ENCODE results near the gene ATP6V1B1. TPM values are rescaled to one million over a fixed set of nuclear protein-coding genes. Genes with fewer than 3 reads are reported as not detected.
A peak's percentile ranks its signal among the peaks of the same experiment; 100 is the strongest.

ATP6V1B1 gene
- total RNA-seq, 2 donors from 2014 or later = not detected

GRCh38 chr2:70984576-70985282 is 49.0 kb downstream of the ATP6V1B1 start:
- no peaks in the 10 kb centered on the region for H3K9me3 ChIP-seq
- no peak overlapping the region for H3K27ac ChIP-seq
- intact Hi-C loops (cut with DNase I) = no loop called here
- H3K36me3 ChIP-seq = no peaks in the 10 kb centered on the region
- no peaks in the 10 kb centered on the region for H3K4me1 ChIP-seq
- H3K9ac ChIP-seq (ENCODE audit: low read depth in 2 of 2, low read length in 2 of 2) = no peak overlapping the region
- no peak overlapping the region for H3K4me3 ChIP-seq
- peak; percentile 69 for DNase-seq
- H3K27me3 ChIP-seq = no peaks in the 10 kb centered on the region
- TF ChIP-seq CTCF (IDR thresholded peaks at IDR 0.05) = peak; percentile 87

GRCh38 chr2:70985283-70985688 is 49.6 kb downstream of the ATP6V1B1 start:
- no peak for TF ChIP-seq CTCF (IDR thresholded peaks at IDR 0.05)
- Histone ChIP-seq H3K9me3 (no peaks in the 10 kb centered on the region), H3K27ac (no peak overlapping the region), H3K4me3 (no peak overlapping the region), H3K9ac (ENCODE audit: low read depth in 2 of 2, low read length in 2 of 2) (no peak overlapping the region), H3K4me1 (no peaks in the 10 kb centered on the region), H3K27me3 (no peaks in the 10 kb centered on the region), H3K36me3 (no peaks in the 10 kb centered on the region)
- intact Hi-C loops (cut with DNase I) = no loop called here
- no peak for DNase-seq

GRCh38 chr2:70985956-70986355 is 50.3 kb downstream of the ATP6V1B1 start:
- DNase-seq = no peak

GRCh38 chr2:70986499-70987189 is 50.9 kb downstream of the ATP6V1B1 start:
- H3K36me3 ChIP-seq = peaks cover 5% of the 10 kb centered on the region
- TF ChIP-seq CTCF (IDR thresholded peaks at IDR 0.05) = no peak
- intact Hi-C loops (cut with DNase I) = no loop called here
- H3K27ac ChIP-seq = no peak overlapping the region
- no peak overlapping the region for H3K4me3 ChIP-seq
- no peak overlapping the region for H3K9ac ChIP-seq (ENCODE audit: low read depth in 2 of 2, low read length in 2 of 2)
- no peaks in the 10 kb centered on the region for H3K27me3 ChIP-seq
- no peak for DNase-seq
- H3K4me1 ChIP-seq = no peaks in the 10 kb centered on the region
- no peaks in the 10 kb centered on the region for H3K9me3 ChIP-seq

More at GRCh38 chr2:70985956-70986355, 50.3 kb downstream of the ATP6V1B1 start:
- Histone ChIP-seq H3K27ac (no peak overlapping the region), H3K36me3 (peaks cover 4% of the 10 kb centered on the region), H3K9me3 (no peaks in the 10 kb centered on the region), H3K4me1 (no peaks in the 10 kb centered on the region), H3K27me3 (no peaks in the 10 kb centered on the region), H3K9ac (ENCODE audit: low read depth in 2 of 2, low read length in 2 of 2) (no peak overlapping the region), H3K4me3 (no peak overlapping the region)
- intact Hi-C loops (cut with DNase I) = no loop called here
- no peak for TF ChIP-seq CTCF (IDR thresholded peaks at IDR 0.05)

GRCh38 chr2:70987386-70987785 is 51.7 kb downstream of the ATP6V1B1 start:
- no peak overlapping the region for H3K27ac ChIP-seq
- H3K27me3 ChIP-seq = no peaks in the 10 kb centered on the region
- H3K4me1 ChIP-seq = no peaks in the 10 kb centered on the region
- peaks cover 5% of the 10 kb centered on the region for H3K36me3 ChIP-seq
- DNase-seq = no peak
- intact Hi-C loops (cut with DNase I) = no loop called here
- H3K9me3 ChIP-seq = no peaks in the 10 kb centered on the region
- H3K9ac ChIP-seq (ENCODE audit: low read depth in 2 of 2, low read length in 2 of 2) = no peak overlapping the region
- no peak for TF ChIP-seq CTCF (IDR thresholded peaks at IDR 0.05)
- H3K4me3 ChIP-seq = no peak overlapping the region
